GM23248 (cell line): ENCODE data around the gene FGF1. TPM values are rescaled to one million over a fixed set of nuclear protein-coding genes. Genes with fewer than 3 reads are reported as not detected.

ENCODE experiments used
- DNase-seq: peaks from one replicate; pipeline ENCODE4 v3.0.0-alpha.2; 2015
- H2AFZ ChIP-seq: fragments of 200-600 bp; sonication (generic); 2 replicates; pipeline ENCODE4 v1.6.1; 2016; ENCODE audit warnings: antibody characterized with exemption
- H3F3A ChIP-seq: fragments of 200-600 bp; sonication (generic); 2 replicates; pipeline ENCODE4 v1.6.1; 2016; ENCODE audit warnings: mild to moderate bottlenecking, antibody characterized with exemption, mixed run types; ENCODE audit not compliant: insufficient read depth
- H3K27ac ChIP-seq: fragments of 200-600 bp; sonication (generic); 2 replicates; pipeline ENCODE4 v1.5.1; 2016; ENCODE audit warnings: mild to moderate bottlenecking
- H3K27me3 ChIP-seq: fragments of 200-600 bp; sonication (generic); replicated peaks from 2 replicates; pipeline ENCODE4 v1.6.1; 2016; ENCODE audit warnings: mild to moderate bottlenecking; ENCODE audit not compliant: insufficient read depth
- H3K36me3 ChIP-seq: fragments of 200-600 bp; sonication (generic); 2 replicates; pipeline ENCODE4 v1.6.1; 2016; ENCODE audit warnings: low read depth, mild to moderate bottlenecking
- H3K4me1 ChIP-seq: fragments of 200-600 bp; sonication (generic); 2 replicates; pipeline ENCODE4 v1.6.1; 2016; ENCODE audit warnings: mild to moderate bottlenecking; ENCODE audit not compliant: insufficient read depth
- H3K4me2 ChIP-seq: fragments of 200-600 bp; sonication (generic); one replicate; pipeline ENCODE4 v1.6.1; 2016; ENCODE audit warnings: mild to moderate bottlenecking; ENCODE audit not compliant: unreplicated experiment
- H3K4me3 ChIP-seq: fragments of 200-600 bp; sonication (generic); 2 replicates; pipeline ENCODE4 v1.5.1; 2016; ENCODE audit warnings: mild to moderate bottlenecking
- H3K79me2 ChIP-seq: fragments of 200-600 bp; sonication (generic); 2 replicates; pipeline ENCODE4 v1.6.1; 2016; ENCODE audit warnings: mild to moderate bottlenecking; ENCODE audit not compliant: insufficient read depth
- H3K9ac ChIP-seq: fragments of 200-600 bp; sonication (generic); 2 replicates; pipeline ENCODE4 v1.6.1; 2016; ENCODE audit warnings: mild to moderate bottlenecking
- H3K9me2 ChIP-seq: fragments of 200-600 bp; sonication (generic); 2 replicates; pipeline ENCODE4 v1.6.1; 2016; ENCODE audit warnings: mixed run types, mild to moderate bottlenecking, moderate library complexity; ENCODE audit not compliant: insufficient read depth
- H3K9me3 ChIP-seq: fragments of 200-600 bp; sonication (generic); one replicate; pipeline ENCODE4 v1.6.1; 2017; ENCODE audit warnings: low read depth
- H4K20me1 ChIP-seq: fragments of 200-600 bp; sonication (generic); 2 replicates; pipeline ENCODE4 v1.6.0; 2016; ENCODE audit not compliant: insufficient read depth
- EZH2 ChIP-seq: fragments of 200-600 bp; sonication (generic); IDR thresholded peaks from 2 replicates; pipeline ENCODE4 v1.6.1; 2018; ENCODE audit warnings: antibody characterized with exemption, mild to moderate bottlenecking; ENCODE audit not compliant: insufficient read depth, poor library complexity, severe bottlenecking
- EZH2phosphoT487 ChIP-seq: fragments of 200-600 bp; sonication (generic); IDR thresholded peaks from 2 replicates; pipeline ENCODE4 v1.6.1; 2018; ENCODE audit warnings: antibody characterized with exemption, moderate library complexity, mild to moderate bottlenecking, low read depth; ENCODE audit not compliant: insufficient read depth
- WGBS, 2 experiments: methylation state at CpG; one replicate each; pipeline ENCODE4 v1.1.6; 2015 to 2017; ENCODE audit warnings: low lambda C conversion rate in 2 of 2, low coverage in 1 of 2; ENCODE audit errors: missing lambda C conversion rate in 2 of 2; 5-methylcytosine and 5-hydroxymethylcytosine counted together
- in situ Hi-C: fragments of 300-500 bp; cut with MboI; formaldehyde crosslinking; loops from 2 replicates; pipeline ENCODE4 v1.15.0; 2020
- polyA plus RNA-seq: library from polyadenylated mRNA; unstranded; fragments of >200 nt; fragmentation: Nextera tagmentation; extraction: Ambion mirVana; gene quantifications from 2 replicates; pipeline ENCODE4 v1.2.1, GENCODE V29; 2016
- total RNA-seq: library from RNA; depleted of rRNA; stranded (reverse); fragments of >200 nt; shearing (Covaris generic); gene quantifications from 2 replicates; pipeline ENCODE4 v1.2.3, GENCODE V29; 2014

The FGF1 gene
- total and polyA plus RNA-seq, 2 experiments from 2014 or later = 13.8 to 29.6 TPM

DNA sequence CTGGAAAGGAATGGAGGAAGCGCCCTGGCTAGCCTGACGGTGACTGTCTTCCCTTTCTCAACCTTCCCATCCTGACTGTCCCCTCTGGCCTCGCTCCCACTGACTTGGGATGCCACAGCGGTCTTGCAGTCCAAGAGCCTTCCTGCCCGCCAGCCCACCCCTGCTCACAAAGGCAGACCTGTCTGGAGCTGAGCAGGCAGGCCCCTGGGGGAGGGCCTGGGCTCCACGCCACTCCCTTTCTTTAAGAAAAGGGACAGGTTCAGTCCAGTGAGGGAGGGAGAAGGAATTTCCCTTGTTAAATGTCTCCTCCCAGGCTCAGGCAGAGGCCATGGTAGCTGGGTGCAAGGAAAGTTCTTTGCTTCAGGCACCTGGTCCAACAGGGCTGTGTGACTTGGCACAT is 18.1 kb downstream of the FGF1 start:
- no peaks in the 10 kb centered on the region for H3K27me3 ChIP-seq
- no peaks in the 10 kb centered on the region for H3K9me3 ChIP-seq
- no peaks in the 10 kb centered on the region for H4K20me1 ChIP-seq
- no peak for DNase-seq
- H3K79me2 ChIP-seq = no peaks in the 10 kb centered on the region
- whole genome bisulfite sequencing, 2 experiments = 98% methylated on average over 6 of the region's 6 CpGs
- H3K4me3 ChIP-seq = no peak overlapping the region
- H3K9me2 ChIP-seq = no peaks in the 10 kb centered on the region
- H3K9ac ChIP-seq = no peak overlapping the region
- H3K4me2 ChIP-seq = no peak overlapping the region
- H2AFZ ChIP-seq = no peak overlapping the region
- no peak overlapping the region for H3K27ac ChIP-seq
- no peaks in the 10 kb centered on the region for H3K36me3 ChIP-seq
- peaks cover 26% of the 10 kb centered on the region for H3F3A ChIP-seq
- TF ChIP-seq EZH2 (no peak), EZH2phosphoT487 (no peak)
- H3K4me1 ChIP-seq = peaks cover 26% of the 10 kb centered on the region
- in situ Hi-C loops = no loop called here

DNA sequence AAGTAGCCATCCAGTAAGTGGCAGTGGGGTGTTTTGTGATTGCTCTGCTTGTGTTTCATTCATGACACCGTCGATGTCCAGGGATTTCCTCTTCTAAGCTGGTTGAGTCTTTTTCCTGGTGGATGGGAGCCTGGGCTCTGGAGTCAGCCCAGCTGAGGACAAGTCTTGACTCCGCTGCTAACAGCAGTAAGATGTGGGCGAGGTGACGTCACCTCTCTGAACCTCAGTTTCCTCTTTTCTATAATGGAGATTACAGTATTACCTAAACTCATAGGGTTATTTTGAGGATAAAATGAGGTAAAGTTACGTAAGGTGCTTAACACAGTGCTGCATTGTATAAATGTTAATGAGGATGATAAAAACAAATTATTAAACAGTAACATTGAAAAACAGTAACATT is 21.3 kb downstream of the FGF1 start:
- Histone ChIP-seq H3K27ac (no peak overlapping the region), H2AFZ (no peak overlapping the region), H4K20me1 (no peaks in the 10 kb centered on the region), H3K9me2 (no peaks in the 10 kb centered on the region), H3K4me3 (no peak overlapping the region), H3K4me1 (peaks cover 10% of the 10 kb centered on the region; the same call in 1 of the 2 replicates), H3K36me3 (no peaks in the 10 kb centered on the region), H3K4me2 (no peak overlapping the region), H3K9ac (no peak overlapping the region), H3K9me3 (no peaks in the 10 kb centered on the region), H3K79me2 (no peaks in the 10 kb centered on the region), H3K27me3 (no peaks in the 10 kb centered on the region), H3F3A (peaks cover 6% of the 10 kb centered on the region; the same call in 1 of the 2 replicates)
- no peak for DNase-seq
- in situ Hi-C loops = no loop called here
- WGBS, 2 experiments = 97 to 99% methylated on average over 6 of the region's 6 CpGs
- TF ChIP-seq EZH2phosphoT487 (no peak), EZH2 (no peak)

- no peak overlapping the region for H2AFZ ChIP-seq
- peaks cover 6% of the 10 kb centered on the region; the same call in 1 of the 2 replicates for H3F3A ChIP-seq
- H4K20me1 ChIP-seq = no peaks in the 10 kb centered on the region
- no peaks in the 10 kb centered on the region for H3K27me3 ChIP-seq
- no peak for DNase-seq
- no peak for TF ChIP-seq EZH2phosphoT487
- no peak for TF ChIP-seq EZH2
- no peaks in the 10 kb centered on the region for H3K9me2 ChIP-seq
- H3K9ac ChIP-seq = no peak overlapping the region
- no peak overlapping the region for H3K4me3 ChIP-seq
- H3K9me3 ChIP-seq = no peaks in the 10 kb centered on the region
- H3K4me2 ChIP-seq = no peak overlapping the region
- H3K4me1 ChIP-seq = peaks cover 10% of the 10 kb centered on the region; the same call in 1 of the 2 replicates
- no peak overlapping the region for H3K27ac ChIP-seq
- 84 to 87% methylated on average over 9 of the region's 9 CpGs for WGBS, 2 experiments
- no peaks in the 10 kb centered on the region for H3K79me2 ChIP-seq
- H3K36me3 ChIP-seq = no peaks in the 10 kb centered on the region
- in situ Hi-C loops = no loop called here
These were observed 21.8 kb downstream of the FGF1 start for GRCh38 chr5:142664067-142664466.

- no peaks in the 10 kb centered on the region for H3K27me3 ChIP-seq
These were observed 22.6 kb downstream of the FGF1 start for GRCh38 chr5:142663246-142663645.

More at GRCh38 chr5:142663246-142663645, 22.6 kb downstream of the FGF1 start:
- Histone ChIP-seq H3K9me3 (no peaks in the 10 kb centered on the region), H3K4me1 (peaks cover 10% of the 10 kb centered on the region; the same call in 1 of the 2 replicates), H3K4me2 (no peak overlapping the region), H2AFZ (no peak overlapping the region), H3K79me2 (no peaks in the 10 kb centered on the region), H3F3A (peaks cover 6% of the 10 kb centered on the region; the same call in 1 of the 2 replicates), H3K9ac (no peak overlapping the region), H3K27ac (no peak overlapping the region), H4K20me1 (no peaks in the 10 kb centered on the region), H3K9me2 (no peaks in the 10 kb centered on the region), H3K36me3 (no peaks in the 10 kb centered on the region), H3K4me3 (no peak overlapping the region)
- DNase-seq = peak; percentile 46
- WGBS, 2 experiments = 85 to 86% methylated on average over 6 of the region's 6 CpGs
- in situ Hi-C loops = no loop called here
- TF ChIP-seq EZH2phosphoT487 (no peak), EZH2 (no peak)
